HG02759 (cell line): ENCODE results near the gene GALNT12.

ENCODE experiments used
- ATAC-seq: cut with Tn5 transposase; IDR thresholded peaks from one replicate; pipeline ENCODE4 v1.9.1; 2021; ENCODE audit warnings: mild to moderate bottlenecking, moderate library complexity; ENCODE audit not compliant: unreplicated experiment

GALNT12 gene, protein sequence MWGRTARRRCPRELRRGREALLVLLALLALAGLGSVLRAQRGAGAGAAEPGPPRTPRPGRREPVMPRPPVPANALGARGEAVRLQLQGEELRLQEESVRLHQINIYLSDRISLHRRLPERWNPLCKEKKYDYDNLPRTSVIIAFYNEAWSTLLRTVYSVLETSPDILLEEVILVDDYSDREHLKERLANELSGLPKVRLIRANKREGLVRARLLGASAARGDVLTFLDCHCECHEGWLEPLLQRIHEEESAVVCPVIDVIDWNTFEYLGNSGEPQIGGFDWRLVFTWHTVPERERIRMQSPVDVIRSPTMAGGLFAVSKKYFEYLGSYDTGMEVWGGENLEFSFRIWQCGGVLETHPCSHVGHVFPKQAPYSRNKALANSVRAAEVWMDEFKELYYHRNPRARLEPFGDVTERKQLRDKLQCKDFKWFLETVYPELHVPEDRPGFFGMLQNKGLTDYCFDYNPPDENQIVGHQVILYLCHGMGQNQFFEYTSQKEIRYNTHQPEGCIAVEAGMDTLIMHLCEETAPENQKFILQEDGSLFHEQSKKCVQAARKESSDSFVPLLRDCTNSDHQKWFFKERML

GRCh38 chr9:98807070-98807813 lies at the start of gene GALNT12:
Gene GALNT12, plus strand, starts transcription at chr9:98807670. Its CDS starts 29 bp downstream, at chr9:98807699.
- peak; percentile 71 for ATAC-seq

DNA sequence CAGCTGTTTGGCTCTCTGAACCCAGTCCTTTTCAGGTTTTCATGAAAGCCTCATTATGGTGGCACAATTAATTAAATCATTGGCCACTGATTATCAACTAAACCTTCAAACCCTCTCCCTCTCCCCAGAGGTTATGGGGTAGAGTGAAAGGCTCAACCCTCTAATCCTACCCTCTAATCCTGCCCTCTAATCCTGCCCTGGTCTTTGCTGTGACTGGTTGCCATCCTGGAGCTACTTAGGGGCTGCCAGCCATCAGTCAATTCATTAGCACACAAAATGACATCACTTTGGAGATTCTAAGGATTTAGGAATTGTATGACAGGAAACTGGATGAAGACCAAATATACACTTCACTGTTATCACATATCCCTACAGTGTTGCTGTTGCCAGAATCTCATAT lies 47.2 kb upstream of the GALNT12 start:
- no peak for ATAC-seq

DNA sequence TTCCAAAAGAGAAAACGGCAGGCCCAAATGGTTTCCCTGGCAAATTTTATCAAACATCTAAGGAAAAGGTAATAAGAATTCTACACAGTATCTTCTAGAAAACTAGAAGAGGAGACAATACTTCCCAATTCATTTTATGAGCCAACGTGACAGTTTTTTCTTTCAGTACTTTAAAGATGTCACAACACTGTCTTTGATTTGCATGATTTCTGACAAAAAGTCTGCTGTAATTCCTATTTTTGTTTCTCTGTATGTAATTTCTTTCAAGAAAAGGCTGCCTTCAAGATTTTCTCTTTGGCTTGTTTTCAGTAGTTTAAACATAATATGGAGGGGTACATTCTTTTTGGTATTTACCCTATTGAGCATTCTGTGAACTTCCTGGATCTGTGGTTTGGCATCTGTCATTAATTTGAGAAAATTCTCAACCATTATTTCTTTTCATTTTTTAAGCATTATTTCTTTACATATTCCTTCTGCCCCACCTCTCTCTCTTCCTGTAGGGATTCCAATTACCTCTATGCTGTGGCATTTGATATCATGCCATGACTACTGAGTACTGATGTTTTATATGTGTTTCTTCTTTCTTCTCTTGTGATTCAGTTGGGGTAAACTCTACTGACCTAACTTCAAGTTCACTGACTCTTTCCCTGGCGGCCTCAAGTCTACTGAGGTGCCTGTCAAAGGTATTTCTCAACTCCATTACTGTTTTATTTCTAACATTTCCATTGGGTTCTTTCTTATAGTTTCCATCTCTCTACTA lies 43.3 kb upstream of the GALNT12 start:
- ATAC-seq = no peak

DNA sequence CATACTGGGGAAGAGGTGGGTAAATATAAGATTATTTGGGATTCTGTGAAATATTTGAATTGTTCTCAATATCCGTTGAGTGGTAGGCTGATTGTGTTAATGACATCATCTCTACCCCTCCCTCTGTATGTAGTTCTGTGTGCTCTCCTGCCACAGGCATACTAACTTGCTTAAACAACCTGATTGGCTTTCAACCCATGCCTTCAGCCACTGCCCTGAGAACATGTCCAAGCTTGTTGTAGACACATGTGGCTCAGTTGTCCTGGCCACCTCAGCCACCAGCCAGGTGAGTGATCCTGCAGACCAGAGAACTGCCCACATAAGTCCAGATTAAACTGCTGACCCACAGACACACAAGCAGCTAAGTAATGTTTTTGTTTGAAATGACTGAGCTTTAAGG lies 42.2 kb upstream of the GALNT12 start:
- no peak for ATAC-seq

GRCh38 chr9:98766586-98766985 lies 40.9 kb upstream of the GALNT12 start:
- ATAC-seq = no peak

- ATAC-seq = no peak
Measured at GRCh38 chr9:98767196-98767595, 40.3 kb upstream of the GALNT12 start.

GRCh38 chr9:98767915-98768314 lies 39.6 kb upstream of the GALNT12 start:
- no peak for ATAC-seq

DNA sequence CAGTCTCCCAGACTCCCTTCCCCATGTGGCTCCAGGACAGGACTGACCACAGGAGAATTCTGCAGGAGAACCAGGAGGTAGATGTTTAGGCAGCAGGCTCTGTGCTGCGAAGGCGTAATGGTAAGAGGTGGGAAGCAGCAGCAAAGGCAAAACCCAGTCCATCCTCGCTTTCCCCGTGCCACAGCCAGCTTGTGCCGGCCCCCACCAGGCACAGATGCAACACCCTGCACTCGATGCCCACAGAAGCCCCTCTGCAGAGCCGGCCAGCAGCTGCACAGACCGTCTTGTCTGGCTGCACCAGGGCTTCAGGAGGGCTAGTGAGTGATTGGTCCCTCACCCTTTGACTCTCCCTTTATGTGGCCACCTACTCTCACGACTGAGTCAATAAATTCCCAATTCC lies 39.1 kb upstream of the GALNT12 start:
- ATAC-seq = no peak

DNA sequence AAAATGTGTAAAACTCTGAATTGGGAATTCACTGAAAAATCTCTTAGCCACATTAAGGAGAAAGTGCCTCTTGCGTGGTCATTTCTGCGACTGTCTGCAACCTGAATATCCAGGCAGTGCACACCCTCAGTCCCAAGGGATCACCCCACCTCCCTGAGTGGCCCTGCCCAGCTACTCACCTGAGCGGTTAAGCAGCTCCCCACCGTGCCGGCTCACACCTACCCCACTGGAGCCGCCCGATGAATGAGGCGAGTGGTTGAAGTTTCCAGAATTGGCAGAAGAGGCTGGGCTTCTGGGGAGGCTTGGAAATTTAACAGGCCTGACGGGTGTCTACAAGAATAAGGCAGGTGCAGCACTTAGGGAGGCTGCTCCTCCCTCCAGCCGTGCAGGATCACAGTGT lies 36.8 kb upstream of the GALNT12 start:
- ATAC-seq = no peak

- no peak for ATAC-seq
Measured at GRCh38 chr9:98771209-98771874, 36.1 kb upstream of the GALNT12 start.

DNA sequence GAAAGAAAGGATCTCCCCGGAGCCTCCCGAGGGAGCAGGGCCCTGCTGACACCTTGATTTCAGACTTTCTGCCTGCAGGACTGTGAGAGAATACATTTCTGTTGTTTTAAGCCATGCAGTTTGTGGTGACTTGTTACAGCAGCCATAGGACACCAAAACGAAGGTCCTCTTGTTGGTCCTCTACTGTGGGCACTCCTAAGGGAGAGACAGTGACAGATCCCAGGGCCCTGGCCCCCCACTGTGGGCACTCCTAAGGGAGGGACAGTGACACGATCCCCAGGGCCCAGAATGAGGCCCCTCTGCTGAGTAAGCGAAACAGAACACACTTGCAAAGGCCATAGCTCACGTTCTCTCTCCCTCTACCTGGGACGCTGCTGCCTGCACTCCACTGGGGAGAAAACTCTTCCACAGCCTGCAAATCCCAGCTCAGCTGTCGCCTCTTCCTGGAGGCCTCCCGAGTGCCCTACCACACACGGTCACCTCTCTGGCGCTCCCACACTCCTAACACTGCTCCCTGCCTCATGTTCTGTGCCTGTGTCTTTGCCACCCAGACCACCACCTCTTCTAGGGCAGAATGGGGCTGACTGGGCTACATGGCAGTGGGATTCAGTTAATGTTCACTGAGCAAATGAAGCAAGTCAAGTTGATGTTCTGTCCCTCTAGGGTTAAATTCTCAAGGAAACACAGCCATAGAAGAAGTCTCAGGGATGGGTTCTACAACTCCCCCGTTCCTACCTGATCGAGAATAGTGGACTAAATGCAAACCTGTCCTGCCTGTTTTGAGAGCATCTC lies 34.9 kb upstream of the GALNT12 start:
- no peak for ATAC-seq

- no peak for ATAC-seq
Measured at GRCh38 chr9:98773721-98774120, 33.7 kb upstream of the GALNT12 start.

DNA sequence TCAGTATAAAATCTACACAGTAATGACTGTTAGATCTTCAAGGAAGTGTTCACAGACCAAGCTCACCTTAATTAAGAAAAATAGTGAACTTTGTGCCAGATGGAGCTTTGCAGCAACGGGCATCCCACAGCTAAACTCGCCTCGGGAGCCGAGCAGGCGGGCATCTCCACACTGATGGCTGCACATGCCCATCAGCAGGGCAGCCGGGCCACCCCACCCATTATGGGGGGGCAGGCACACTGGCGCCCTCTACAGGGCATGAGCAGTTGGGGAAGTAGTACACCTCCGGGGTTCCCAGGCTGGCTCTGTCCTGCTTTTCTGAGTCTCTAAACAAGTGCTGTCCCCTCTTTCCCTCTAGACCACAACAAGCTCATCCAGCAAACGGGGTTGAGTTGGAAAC lies 32.7 kb upstream of the GALNT12 start:
- no peak for ATAC-seq

GRCh38 chr9:98775831-98776441 lies 31.5 kb upstream of the GALNT12 start:
- no peak for ATAC-seq

DNA sequence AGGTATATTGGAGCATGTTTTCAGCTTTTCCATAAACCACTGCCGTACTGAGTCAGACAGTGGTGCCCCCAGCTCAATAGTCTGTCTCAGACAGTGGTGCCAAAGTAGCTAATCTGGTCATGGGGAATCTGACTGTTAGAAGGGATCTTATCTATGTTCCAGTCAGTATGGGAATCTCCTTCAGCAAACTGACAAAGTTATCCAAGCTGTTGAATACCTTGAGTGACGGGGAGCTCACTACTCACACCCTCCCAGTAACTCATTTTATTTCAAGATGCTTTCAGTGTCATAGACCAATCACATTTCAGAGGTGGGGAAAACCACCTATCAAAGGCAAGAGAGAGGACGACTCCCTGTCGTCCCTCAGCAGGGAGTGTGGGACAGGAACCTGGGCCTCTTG lies 29.9 kb upstream of the GALNT12 start:
- no peak for ATAC-seq

DNA sequence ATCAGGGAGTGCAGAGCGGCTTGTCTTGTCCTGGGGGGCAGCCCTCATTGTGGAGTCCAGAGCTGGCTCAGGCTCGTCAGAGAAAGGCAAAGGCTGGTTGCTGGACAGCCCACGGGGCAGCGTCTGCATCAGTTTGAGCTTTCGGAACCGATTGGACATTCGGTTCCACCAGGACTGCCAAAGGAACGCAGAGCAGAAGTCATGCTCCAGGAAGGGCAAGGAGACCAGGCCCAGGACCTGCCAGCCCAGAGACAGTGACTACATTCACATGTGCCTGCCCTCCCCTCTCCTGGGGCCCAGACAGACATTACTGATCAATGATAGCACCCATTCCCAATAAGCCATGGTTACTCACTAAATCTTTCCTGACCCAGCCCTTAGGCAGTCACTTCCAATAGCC lies 29.2 kb upstream of the GALNT12 start:
- ATAC-seq = no peak

DNA sequence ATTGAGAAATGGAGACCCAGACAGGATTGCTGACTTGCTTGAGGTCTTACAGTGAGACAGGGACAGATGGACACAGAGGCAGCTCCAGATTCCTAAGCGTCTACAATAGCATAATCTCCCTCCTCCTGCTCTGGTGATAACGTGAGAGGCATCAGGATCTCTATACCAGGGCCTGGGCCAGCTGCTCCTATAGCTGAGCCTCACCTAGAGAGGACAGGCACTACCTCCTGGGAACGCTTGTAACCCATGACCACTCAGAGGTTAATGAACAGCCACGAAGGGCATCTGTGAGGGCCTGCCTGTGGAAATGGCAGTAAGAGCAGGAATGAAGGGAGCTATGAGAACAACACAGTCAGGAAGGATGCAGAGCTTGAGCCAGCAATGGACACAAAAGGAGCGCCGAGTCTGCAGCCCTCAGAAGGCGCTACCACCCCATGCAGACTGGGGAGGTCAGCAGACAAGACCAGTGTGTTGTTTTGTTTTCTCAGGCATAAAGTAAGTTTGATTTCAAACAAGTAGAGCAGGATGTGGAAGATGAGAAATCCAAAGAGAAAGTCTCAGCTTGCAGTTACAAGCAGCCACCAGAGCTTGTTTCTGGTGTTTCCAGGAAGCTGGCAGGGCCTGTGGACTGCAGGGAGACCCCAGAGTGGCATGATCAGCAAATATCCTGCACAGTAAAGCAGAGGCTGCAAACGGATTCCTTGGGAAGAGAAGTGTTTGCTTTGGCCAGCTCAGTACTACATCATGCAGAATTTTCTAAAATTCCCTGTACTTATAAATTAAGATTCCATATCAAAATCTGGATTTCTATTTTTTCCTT lies 28.5 kb upstream of the GALNT12 start:
- no peak for ATAC-seq

DNA sequence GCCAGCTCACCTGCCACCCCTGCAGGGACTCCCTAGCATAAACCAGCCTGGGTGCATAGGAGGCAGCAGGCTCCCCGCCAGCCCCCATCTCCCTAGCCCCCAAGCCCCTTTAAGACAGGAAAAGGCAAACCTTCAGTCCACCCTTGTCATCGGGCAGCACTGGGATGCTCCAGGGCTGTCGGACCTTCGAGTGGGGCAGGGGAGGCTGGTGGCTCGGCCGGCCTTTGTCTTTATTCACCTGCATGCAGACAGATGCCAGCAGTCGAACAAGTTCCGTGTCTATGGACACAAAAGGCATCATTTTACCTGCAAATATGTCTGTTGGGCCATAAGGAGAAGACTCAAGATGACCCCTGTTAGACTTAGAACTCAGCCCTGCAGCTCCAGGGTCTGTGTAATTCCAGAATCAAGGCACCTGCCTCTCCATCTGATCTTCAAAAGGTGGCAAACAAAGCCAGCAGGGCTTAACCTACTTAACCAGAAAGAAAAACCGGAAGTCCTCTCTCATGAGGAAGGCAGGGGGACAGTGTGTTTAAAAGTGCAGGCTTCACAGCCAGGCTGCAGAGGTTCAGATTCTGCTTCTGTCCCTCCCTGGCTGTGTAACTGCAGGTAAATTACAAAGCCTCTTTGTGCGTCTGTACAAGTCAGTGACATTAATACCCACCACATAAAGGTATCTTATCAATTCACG lies 27.3 kb upstream of the GALNT12 start:
- ATAC-seq = no peak
